Activated naive CD8-positive, alpha-beta T cell treated with anti-CD3 and anti-CD28 coated beads for 36 hours (primary cell): Measurements from ENCODE around the gene FADS1. TPM values are rescaled to one million over a fixed set of nuclear protein-coding genes. Genes with fewer than 3 reads are reported as not detected.
A peak's percentile ranks its signal among the peaks of the same experiment; 100 is the strongest.

ENCODE experiments used
- DNase-seq: peaks from one replicate; pipeline ENCODE4 v3.0.0; 2021
- H3K27ac Mint-ChIP-seq: one replicate; pipeline ENCODE4 v1.8.0; 2022; ENCODE audit warnings: mild to moderate bottlenecking, moderate library complexity, mixed read lengths
- H3K27me3 Mint-ChIP-seq: one replicate; pipeline ENCODE4 v1.8.0; 2022; ENCODE audit warnings: mild to moderate bottlenecking, mixed read lengths
- H3K36me3 Mint-ChIP-seq: one replicate; pipeline ENCODE4 v1.8.0; 2021; ENCODE audit warnings: mild to moderate bottlenecking, mixed read lengths
- H3K4me1 Mint-ChIP-seq: one replicate; pipeline ENCODE4 v1.8.0; 2021; ENCODE audit warnings: mixed read lengths
- H3K4me3 Mint-ChIP-seq: one replicate; pipeline ENCODE4 v1.8.0; 2022; ENCODE audit warnings: mild to moderate bottlenecking, moderate library complexity, mixed read lengths
- H3K9me3 Mint-ChIP-seq: one replicate; pipeline ENCODE4 v1.8.0; 2022; ENCODE audit warnings: mixed read lengths
- total RNA-seq, 2 experiments: library from RNA; stranded (reverse); gene quantifications; one replicate each; pipeline ENCODE4 v1.2.3, GENCODE V29; 2021

The FADS1 gene
- total RNA-seq, 2 experiments from 2014 or later, result 18.1 to 18.2 TPM

DNA sequence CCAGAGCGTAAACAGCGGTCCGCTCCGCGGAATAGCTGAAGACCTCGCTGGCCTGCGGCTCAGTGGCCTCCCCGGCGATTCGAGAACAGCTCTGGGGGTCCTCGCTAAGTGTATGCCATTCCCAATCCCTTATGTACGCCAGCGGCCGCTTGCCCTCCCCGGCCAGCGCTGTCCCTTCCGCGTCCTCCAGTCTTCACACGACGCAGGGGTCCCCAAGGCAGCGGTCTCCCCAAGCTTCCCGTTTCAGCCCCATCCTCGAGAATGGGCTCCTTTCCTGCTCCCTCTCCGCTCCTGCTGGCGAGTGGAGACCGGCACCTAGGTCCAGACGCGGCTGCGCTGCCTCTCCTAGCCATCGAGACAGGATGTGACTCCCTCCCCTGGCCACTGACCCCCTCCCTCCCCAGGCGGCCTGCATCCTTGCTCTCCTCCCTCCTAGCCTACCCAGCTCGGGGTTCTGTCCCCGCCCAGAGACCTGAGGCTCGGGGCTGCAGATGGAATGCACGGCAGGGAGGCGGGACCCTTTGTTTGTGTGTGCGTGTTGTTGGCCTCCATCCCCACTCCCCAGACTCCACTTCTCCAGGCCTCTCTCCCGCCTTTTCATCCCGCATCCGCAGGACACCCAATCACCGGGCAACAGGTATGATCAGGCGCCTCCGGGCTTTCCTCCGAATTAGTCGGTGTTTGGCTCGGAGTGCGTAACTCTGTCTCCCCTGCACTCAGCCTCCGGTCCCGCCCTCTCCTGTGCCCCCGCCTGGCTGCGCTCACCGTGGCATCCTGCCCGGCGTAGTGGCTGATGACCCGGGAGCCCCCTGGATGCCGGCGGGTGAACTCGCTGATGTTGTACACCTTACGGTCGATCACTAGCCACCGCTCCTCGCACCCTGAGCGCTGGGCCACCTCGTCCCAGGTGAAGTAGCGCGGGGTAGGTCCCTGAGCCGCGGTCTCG, 740 bp downstream of the FADS1 start:
- H3K27ac Mint-ChIP-seq, result peak overlapping the region; percentile 76
- H3K9me3 Mint-ChIP-seq, result peaks cover 1% of the 10 kb centered on the region
- H3K4me3 Mint-ChIP-seq, result peak overlapping the region; percentile 93
- peaks cover 25% of the 10 kb centered on the region for H3K36me3 Mint-ChIP-seq
- H3K27me3 Mint-ChIP-seq, result peaks cover 49% of the 10 kb centered on the region
- peak; percentile 78 for DNase-seq
- H3K4me1 Mint-ChIP-seq, result peaks cover 9% of the 10 kb centered on the region

DNA sequence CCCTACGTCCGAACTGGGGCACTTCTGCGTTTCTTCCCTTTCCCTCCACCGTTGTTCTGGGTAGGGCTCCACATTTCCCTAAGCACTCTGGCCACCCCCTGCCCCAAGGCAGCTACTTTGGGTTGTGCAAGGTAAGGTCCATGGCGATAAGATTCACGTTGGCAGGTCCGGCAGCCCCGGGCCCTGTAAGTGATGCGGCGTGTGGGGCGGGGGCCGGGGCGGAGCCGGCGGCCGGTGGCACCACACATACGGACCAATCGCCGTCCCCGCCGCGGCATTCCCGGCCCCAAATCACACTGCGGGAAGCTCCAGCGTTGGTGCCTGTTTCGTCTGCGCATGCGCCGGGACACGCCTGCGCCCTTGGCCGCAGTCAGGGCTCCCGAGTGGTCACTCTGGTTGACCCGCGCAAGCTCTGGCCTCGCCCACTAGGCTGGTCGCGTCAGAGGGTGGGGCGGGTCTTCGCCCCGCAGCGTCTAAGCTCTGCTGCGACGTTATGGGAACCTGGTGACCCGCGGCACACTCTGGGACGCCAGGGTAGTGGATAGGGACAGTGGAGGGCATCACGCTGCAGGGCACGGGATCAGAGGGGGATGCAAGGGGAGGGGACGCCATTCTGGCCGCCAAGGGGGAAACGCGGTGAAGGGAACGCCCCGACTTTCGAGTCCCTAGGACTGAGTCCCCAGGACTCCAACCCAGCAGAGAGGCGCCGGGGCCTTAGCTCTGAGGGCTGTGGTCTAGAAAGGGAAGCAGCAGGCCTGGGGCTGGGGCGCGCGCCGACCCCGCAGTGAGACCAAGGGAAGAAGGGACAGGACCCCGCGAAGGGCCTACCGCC, 1.6 kb downstream of the FADS1 start:
- Mint-ChIP-seq H3K4me1 (peaks cover 9% of the 10 kb centered on the region), H3K36me3 (peaks cover 29% of the 10 kb centered on the region), H3K27me3 (peaks cover 48% of the 10 kb centered on the region), H3K9me3 (peaks cover 1% of the 10 kb centered on the region), H3K27ac (peak overlapping the region; percentile 43), H3K4me3 (peak overlapping the region; percentile 93)
- DNase-seq, result peak; percentile 59

DNA sequence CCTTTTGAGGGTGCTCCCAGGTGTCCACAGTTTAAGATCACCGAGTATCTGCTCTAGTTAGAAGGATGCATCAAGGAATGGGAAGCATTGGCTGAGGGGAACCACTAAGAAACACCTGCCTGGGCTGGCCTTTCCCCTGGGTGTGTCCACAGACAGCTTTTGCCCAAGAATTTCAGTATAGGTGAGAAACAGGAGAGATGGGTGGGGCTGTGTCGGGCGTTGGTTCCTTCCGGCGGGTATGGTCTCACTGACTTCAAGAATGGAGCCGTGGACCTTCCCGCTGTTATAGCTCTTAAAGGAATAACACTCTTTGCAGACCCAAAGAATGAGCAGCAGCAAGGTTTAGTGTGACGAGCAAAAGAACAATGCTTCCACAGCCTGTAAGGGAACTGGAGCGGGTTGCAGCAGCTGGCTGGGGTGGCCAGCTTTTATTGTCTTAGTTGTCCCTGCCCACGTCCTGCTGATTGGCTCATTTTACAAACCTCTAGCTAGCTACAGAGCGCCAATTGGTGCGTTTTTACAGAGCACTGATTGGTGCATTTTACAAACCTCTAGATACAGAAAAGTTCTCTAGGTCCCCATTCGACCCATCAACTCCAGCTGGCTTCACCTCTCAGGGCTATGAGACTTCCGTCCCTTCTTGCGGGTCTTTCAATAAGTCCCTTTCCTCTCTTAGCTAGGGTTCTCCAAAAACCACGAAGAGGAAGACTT, 2.4 kb downstream of the FADS1 start:
- Mint-ChIP-seq H3K4me1 (peaks cover 9% of the 10 kb centered on the region), H3K27ac (peak overlapping the region; percentile 43), H3K9me3 (peaks cover 1% of the 10 kb centered on the region), H3K27me3 (peaks cover 48% of the 10 kb centered on the region), H3K36me3 (peaks cover 30% of the 10 kb centered on the region), H3K4me3 (peak overlapping the region; percentile 93)
- no peak for DNase-seq

DNA sequence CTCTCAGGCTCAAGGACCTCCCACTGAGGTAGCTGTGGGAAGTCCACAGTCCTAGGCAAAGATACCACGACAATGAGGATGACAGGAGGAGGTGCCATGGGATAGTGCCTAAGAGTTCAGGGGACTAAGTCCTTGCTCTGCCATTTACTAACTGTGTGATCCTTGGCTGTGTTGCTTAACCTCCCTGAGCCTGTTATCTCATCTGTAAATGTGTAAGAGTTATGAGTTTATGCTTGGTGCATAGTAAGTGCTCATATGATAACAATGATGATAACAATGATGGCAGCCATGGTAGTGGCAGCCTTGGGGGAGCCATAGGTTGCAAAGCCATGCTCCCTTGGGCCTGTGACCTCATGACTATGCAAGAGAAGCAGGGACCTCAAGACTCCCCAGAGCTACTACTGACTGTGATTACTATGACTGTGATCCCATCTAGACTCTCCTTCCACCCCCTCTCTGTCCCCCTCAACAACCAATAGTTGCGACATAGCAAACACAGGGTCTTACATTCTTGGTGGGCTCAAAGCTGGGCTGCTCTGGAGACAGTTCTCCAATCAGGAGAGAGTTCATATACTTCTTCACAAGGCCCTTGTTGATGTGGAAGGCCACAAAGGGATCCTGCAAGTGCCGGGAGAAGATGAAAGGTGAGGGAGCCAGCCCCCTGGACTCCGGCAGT, 3.9 kb downstream of the FADS1 start:
- Mint-ChIP-seq H3K27ac (no peak overlapping the region), H3K36me3 (peaks cover 36% of the 10 kb centered on the region), H3K27me3 (peaks cover 44% of the 10 kb centered on the region), H3K4me1 (peaks cover 9% of the 10 kb centered on the region), H3K9me3 (peaks cover 1% of the 10 kb centered on the region), H3K4me3 (no peak overlapping the region)
- DNase-seq, result no peak

DNA sequence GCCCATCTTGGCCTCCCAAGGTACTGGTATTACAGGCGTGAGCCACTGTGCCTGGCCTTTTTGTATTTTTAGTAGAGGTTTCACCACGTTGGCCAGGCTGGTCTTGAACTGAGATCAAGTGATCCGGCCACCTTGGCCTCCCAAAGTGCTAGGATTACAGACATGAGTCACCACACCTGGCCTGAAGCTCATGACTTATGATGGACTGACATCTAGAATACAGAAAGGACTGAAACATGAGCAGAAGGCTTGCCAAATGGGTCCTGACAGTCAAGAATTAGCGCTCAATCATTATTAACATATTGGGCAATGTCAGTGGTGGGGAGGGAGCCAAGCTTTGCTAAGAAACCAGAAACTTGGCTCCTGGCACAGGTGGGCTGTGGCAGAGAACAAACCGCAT, 5.0 kb downstream of the FADS1 start:
- DNase-seq, result no peak
- Mint-ChIP-seq H3K9me3 (peaks cover 1% of the 10 kb centered on the region), H3K36me3 (peaks cover 37% of the 10 kb centered on the region), H3K4me1 (peaks cover 9% of the 10 kb centered on the region), H3K27ac (no peak overlapping the region), H3K27me3 (peaks cover 34% of the 10 kb centered on the region), H3K4me3 (no peak overlapping the region)

DNA sequence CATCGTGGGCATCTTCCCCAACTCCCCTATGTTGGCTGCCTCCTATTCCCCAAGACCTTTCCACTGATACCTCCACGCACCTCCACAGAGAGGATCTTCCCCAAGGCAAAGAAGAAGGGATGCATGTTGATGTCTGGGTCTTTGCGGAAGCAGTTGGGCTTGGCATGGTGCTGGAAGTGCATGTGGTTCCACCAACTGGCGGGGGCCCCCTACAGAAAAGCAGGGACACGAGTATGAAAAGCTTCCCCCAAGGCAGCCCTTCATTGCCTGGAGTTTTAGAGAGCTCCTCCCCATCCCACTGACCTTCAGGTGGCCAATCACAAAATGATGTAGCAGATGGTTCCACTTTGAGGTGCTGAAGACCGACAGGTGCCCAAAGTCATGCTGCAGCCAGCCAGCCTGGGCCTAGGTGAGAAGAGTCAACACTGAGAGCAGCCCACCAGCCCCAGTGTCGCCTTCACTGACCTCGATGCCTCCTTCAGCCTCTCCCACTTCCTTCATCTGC, 6.1 kb downstream of the FADS1 start:
- H3K4me3 Mint-ChIP-seq, result no peak overlapping the region
- no peak for DNase-seq
- peaks cover 37% of the 10 kb centered on the region for H3K36me3 Mint-ChIP-seq
- H3K9me3 Mint-ChIP-seq, result peaks cover 1% of the 10 kb centered on the region
- H3K4me1 Mint-ChIP-seq, result peaks cover 7% of the 10 kb centered on the region
- H3K27ac Mint-ChIP-seq, result no peak overlapping the region
- peaks cover 25% of the 10 kb centered on the region for H3K27me3 Mint-ChIP-seq

DNA sequence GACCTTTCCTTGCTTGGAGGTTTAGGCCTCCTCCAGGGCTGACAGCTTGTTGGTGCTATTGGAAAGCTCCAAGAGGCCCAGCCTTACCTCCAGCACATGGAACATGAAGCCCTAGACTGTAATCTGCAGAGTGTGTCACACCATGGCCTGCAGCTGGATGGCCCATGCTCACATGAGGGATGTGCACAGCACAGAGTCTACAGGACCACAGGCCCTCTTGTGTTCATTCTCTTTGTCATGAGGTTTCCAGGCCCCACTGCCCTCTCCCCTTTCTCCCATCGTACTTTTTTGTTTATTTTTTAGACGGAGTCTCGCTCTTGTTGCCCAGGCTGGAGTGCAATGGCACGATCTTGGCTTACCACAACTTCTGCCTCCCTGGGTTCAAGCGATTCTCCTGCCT, 10.0 kb downstream of the FADS1 start:
- peaks cover 22% of the 10 kb centered on the region for H3K36me3 Mint-ChIP-seq
- no peak for DNase-seq
- no peak overlapping the region for H3K4me3 Mint-ChIP-seq
- no peaks in the 10 kb centered on the region for H3K27me3 Mint-ChIP-seq
- H3K27ac Mint-ChIP-seq, result no peak overlapping the region
- H3K9me3 Mint-ChIP-seq, result no peaks in the 10 kb centered on the region
- H3K4me1 Mint-ChIP-seq, result no peaks in the 10 kb centered on the region

DNA sequence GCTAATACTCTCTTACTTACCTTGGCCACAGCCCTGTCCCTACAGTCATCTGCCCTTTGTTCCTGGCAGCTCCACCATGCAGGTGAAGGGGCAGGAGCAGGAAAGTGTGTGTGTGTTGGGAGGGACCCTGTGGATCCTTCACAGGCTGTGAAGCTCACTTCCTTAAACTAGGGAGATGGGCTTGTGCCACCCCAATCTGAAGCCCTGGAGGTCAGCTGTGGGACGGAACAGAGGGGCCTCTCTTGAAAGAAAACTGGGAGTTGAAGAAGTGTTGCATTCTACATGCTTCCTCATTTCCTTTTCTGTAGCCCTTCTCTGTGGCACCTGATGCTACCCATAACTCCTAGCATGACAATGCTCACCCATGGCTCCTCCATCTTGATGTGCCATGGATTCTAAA, 11.7 kb downstream of the FADS1 start:
- DNase-seq, result no peak
- H3K9me3 Mint-ChIP-seq, result no peaks in the 10 kb centered on the region
- no peak overlapping the region for H3K27ac Mint-ChIP-seq
- no peaks in the 10 kb centered on the region for H3K27me3 Mint-ChIP-seq
- H3K4me1 Mint-ChIP-seq, result peaks cover 3% of the 10 kb centered on the region
- H3K36me3 Mint-ChIP-seq, result peaks cover 19% of the 10 kb centered on the region
- H3K4me3 Mint-ChIP-seq, result no peak overlapping the region

DNA sequence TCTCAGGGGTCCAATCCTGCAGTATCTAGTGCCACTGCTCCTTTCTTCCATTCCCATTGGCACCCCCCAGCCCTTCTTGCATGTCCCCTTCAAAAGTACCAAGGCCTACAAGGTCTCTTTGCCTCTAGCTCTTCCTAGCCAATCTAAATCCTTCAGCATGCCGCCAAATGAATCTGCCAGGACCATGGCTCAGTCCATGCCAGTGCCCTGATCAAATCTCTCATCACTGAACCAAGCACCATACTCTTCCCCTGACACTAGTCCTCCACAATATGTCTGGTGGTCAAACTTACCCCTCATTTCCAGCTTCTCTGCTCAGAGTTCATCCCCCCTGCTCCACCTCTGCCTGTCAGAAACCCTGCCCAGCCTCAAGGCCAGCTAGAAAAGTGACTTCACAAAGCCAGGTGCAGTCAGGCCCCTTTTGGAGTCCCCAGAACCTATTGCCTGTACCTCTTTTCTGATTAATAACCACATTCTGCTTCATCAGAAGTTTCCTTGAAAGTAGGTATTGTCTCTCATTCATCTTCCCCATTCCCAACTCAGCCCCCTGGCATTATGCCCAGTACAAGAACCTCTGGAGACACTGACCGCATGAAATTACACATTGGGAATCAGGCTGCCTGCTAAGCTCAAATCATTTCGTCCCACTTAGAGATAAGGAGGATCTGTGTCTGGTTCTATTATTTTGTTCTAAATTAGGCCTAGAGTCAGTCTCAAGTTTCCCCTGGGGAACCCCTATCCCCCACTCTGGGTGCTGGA, 12.7 kb downstream of the FADS1 start:
- no peak for DNase-seq
- Mint-ChIP-seq H3K9me3 (no peaks in the 10 kb centered on the region), H3K36me3 (peaks cover 24% of the 10 kb centered on the region), H3K4me1 (peaks cover 3% of the 10 kb centered on the region), H3K4me3 (no peak overlapping the region), H3K27ac (no peak overlapping the region), H3K27me3 (no peaks in the 10 kb centered on the region)

DNA sequence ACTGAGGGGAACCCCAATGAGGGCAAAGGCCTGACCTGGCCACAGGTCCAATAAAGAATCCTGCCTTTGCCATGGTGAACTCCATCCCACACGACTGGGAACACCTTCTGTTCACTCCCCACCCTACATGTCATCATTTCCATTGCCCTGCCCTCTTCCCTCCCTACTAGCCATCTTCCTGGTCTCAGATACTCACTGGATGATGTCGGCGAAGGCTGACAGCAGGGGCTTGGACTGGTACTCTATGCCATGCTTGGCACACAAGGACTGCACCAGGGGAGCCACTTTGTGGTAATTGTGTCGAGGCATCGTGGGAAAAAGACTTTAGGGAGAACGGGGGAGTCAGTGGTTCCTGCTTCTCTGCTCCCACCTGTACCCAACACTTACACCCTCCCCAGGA, 14.2 kb downstream of the FADS1 start:
- H3K27ac Mint-ChIP-seq, result no peak overlapping the region
- H3K9me3 Mint-ChIP-seq, result no peaks in the 10 kb centered on the region
- H3K36me3 Mint-ChIP-seq, result peaks cover 26% of the 10 kb centered on the region
- no peaks in the 10 kb centered on the region for H3K27me3 Mint-ChIP-seq
- no peak for DNase-seq
- no peak overlapping the region for H3K4me3 Mint-ChIP-seq
- H3K4me1 Mint-ChIP-seq, result peaks cover 5% of the 10 kb centered on the region

DNA sequence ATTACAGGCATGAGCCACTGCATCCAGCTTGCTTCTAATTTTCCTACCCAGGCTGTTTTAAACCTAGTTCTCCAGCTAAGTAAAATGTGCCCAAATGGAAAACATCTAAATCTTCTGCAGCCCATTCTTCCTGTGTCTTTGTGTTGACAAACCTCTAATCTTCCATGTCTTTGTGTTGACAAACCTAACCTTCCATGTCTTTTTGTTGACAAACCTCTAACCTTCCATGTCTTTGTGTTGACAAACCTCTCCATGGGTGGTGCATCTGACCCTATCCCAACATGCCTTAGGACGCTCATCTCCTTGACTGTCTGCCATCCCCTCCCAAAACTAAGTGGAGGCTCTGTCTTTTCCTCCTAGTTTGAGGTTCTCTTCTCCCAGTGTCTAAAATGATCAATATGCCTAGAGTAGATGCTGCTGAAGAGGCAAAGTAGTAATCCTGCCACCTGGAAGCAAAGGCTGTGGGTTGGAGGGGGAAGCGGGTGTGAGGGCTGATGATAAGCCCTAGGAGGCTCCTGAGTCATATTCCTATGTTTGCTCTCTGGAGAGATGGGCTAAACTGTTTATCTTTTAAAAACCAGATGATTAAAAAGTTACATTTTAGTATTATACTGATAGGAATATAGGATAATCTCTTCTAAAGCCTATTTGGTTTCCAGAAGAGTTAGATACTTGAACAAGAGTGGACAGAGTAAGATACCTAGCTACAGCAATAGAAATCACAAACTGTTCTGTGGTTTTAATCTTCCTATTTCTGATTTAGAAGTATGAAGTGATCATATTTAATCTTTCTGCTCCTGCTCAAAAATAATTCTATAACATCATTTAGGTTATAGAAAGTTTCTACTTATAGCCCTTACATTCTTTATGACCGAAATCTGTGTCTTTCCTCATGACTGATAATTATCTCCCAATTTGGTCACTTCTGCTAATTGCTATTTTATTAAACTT, 16.2 kb downstream of the FADS1 start:
- Mint-ChIP-seq H3K4me1 (peaks cover 20% of the 10 kb centered on the region), H3K9me3 (no peaks in the 10 kb centered on the region), H3K27me3 (no peaks in the 10 kb centered on the region), H3K36me3 (peaks cover 45% of the 10 kb centered on the region), H3K4me3 (no peak overlapping the region), H3K27ac (no peak overlapping the region)
- DNase-seq, result no peak

DNA sequence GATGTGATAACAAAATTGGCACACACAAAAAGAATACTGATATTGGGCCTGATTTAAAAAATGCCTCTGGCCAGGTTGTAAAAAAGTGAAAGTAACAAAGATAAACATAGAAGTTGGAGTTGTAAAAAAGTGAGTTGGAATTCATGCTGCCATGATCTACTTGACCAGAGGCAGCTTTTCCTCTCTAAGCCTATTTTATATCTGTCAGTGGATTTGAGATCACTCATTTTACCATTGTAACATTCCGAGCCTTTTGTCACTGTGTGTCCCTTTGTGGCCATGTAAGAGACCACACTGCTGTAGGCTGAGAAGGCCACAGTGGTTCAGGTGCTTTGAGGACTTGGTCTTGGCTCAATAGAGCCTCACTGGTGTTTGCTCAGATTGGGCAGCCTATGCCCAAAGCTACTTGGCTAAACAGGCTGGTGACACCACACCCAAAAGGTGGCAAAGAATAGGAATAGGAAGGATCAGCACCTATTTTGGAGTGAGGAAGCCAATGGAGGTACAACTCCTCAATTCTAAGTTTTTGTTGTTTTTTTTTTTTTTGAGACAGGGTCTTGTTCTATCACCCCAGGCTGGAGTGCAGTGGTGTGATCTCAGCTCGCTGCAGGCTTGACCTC, 17.0 kb downstream of the FADS1 start:
- Mint-ChIP-seq H3K27me3 (no peaks in the 10 kb centered on the region), H3K9me3 (no peaks in the 10 kb centered on the region), H3K4me3 (no peak overlapping the region), H3K27ac (no peak overlapping the region), H3K4me1 (peaks cover 24% of the 10 kb centered on the region), H3K36me3 (peaks cover 51% of the 10 kb centered on the region)
- no peak for DNase-seq
